CD4-positive, alpha-beta T cell (primary cell): Measurements from ENCODE around the gene BOLA1. TPM values are rescaled to one million over a fixed set of nuclear protein-coding genes. Genes with fewer than 3 reads are reported as not detected.

Experiments
- ATAC-seq: fragments of 200-7000 bp; cut with Tn5 transposase; one replicate; pipeline ENCODE4 v1.10.0; 2022; ENCODE audit warnings: mild to moderate bottlenecking; ENCODE audit not compliant: poor library complexity
- CTCF ChIA-PET: fragments of 350-600 bp; sonication (Branson Sonifier 250); formaldehyde crosslinking; loops from one replicate; lab custom pipeline; 2021; ENCODE audit warnings: antibody characterized with exemption, inconsistent platforms; lab: Charles Lee
- POLR2A ChIA-PET: fragments of 350-600 bp; sonication (Branson Sonifier 250); formaldehyde crosslinking; loops from one replicate; lab custom pipeline; 2021; ENCODE audit warnings: antibody characterized with exemption, inconsistent platforms; lab: Charles Lee
- DNase-seq, 14 experiments: peaks; one replicate each; pipeline ENCODE4 v3.0.0-alpha.2; 2013 to 2020; ENCODE audit warnings: mixed read lengths in 2 of 14
- H3K27ac ChIP-seq, 2 donors: one replicate each; pipeline versions ENCODE4 v1.5.1 to v1.7.0; 2013; ENCODE audit warnings: low read length in 2 of 2, low read depth in 1 of 2, mild to moderate bottlenecking in 1 of 2
- H3K27me3 ChIP-seq, 2 experiments: 1 replicate in 1 of 2; 2 replicates in 1 of 2; pipeline versions ENCODE4 v1.6.1 to v1.7.0; 2013; ENCODE audit warnings: low read length in 2 of 2, control low read depth in 1 of 2, mild to moderate bottlenecking in 1 of 2, moderate library complexity in 1 of 2; ENCODE audit not compliant: insufficient read depth in 2 of 2, control insufficient read depth in 1 of 2
- H3K36me3 ChIP-seq: one replicate; pipeline ENCODE4 v1.6.1; 2013; ENCODE audit warnings: low read length, control low read depth; ENCODE audit not compliant: insufficient read depth
- H3K4me1 ChIP-seq: one replicate; pipeline ENCODE4 v1.6.1; 2013; ENCODE audit warnings: low read length, control low read depth; ENCODE audit not compliant: insufficient read depth
- H3K4me3 ChIP-seq: one replicate; pipeline ENCODE4 v1.5.1; 2013; ENCODE audit warnings: mild to moderate bottlenecking, low read length, moderate library complexity
- H3K9me3 ChIP-seq, 2 experiments: 1 replicate in 1 of 2; 2 replicates in 1 of 2; pipeline versions ENCODE4 v1.6.1 to v1.7.0; 2013; ENCODE audit warnings: low read length in 2 of 2, mild to moderate bottlenecking in 2 of 2, control low read depth in 1 of 2, moderate library complexity in 1 of 2; ENCODE audit not compliant: control insufficient read depth in 1 of 2, insufficient read depth in 1 of 2
- H3K27ac Mint-ChIP-seq: one replicate; pipeline ENCODE4 v1.8.0; 2020; ENCODE audit warnings: mixed read lengths
- H3K27me3 Mint-ChIP-seq: one replicate; pipeline ENCODE4 v1.8.0; 2021; ENCODE audit warnings: mixed read lengths
- H3K36me3 Mint-ChIP-seq: one replicate; pipeline ENCODE4 v1.8.0; 2021; ENCODE audit warnings: low read depth, mixed read lengths
- H3K4me1 Mint-ChIP-seq: one replicate; pipeline ENCODE4 v1.8.0; 2021; ENCODE audit warnings: low read depth, mixed read lengths
- H3K4me3 Mint-ChIP-seq: one replicate; pipeline ENCODE4 v1.8.0; 2020; ENCODE audit warnings: mild to moderate bottlenecking, mixed read lengths
- H3K9me3 Mint-ChIP-seq: one replicate; pipeline ENCODE4 v1.8.0; 2020; ENCODE audit warnings: mixed read lengths
- intact Hi-C, 2 experiments: fragments of 100-400 bp; cut with DNase I in 1 of 2; cut with micrococcal nuclease in 1 of 2; formaldehyde crosslinking; loops; one replicate each; pipeline versions ENCODE4 v1.15.1 to v1.9.0; 2023 to 2025; cut with DNase I, micrococcal nuclease
- total RNA-seq, 174 experiments: library from RNA in 2 of 174; stranded (reverse) in 2 of 174; gene quantifications; one replicate each; pipeline ENCODE4 v1.2.3 and lab custom pipeline; 2021 to 2026
- TF ChIP-seq, protein P1 (sequence below): fragments of 200-600 bp; IDR thresholded peaks from one replicate; pipeline ENCODE4 v1.8.0; 2022; ENCODE audit warnings: antibody characterized with exemption, mild to moderate bottlenecking

BOLA1 gene
- total RNA-seq, 2 experiments from 2014 or later, result 4.6 to 6.4 TPM

DNA sequence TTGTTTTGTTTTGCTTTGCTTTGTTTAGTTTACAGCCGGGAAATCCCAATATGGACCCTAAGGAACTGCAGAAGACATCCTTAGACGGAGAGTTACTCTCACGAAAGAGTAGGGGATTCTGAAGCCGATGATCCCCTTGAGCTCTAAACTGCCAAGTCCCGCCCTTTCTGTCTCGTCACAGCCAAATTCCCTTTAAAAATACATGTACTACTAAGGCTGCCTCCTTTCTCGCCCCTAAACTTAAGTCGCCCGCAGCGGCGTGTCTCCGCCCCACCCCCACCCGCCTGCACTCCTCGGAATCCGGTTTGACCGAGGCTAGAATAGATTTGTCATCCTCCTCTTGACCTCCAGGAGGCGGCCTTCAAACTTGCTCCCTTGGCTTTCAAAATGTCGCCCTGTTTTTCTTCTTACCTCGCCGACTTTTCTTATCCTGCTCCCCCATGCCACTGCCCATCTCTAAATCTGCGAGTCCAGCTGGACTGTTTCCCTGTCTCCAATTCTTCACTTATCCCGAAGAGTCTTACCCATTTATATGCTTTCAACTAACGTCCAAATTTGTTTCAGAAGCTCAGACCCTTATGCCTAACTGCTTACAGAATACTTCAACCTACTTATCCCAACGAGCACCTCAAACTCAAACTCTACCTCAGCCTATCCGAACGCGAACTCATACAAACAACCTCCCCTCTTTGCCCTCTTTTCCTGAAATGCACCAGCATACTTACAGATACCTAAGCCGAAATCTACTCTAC lies 10.9 kb upstream of the BOLA1 start:
- H3K9me3 Mint-ChIP-seq, result no peaks in the 10 kb centered on the region

DNA sequence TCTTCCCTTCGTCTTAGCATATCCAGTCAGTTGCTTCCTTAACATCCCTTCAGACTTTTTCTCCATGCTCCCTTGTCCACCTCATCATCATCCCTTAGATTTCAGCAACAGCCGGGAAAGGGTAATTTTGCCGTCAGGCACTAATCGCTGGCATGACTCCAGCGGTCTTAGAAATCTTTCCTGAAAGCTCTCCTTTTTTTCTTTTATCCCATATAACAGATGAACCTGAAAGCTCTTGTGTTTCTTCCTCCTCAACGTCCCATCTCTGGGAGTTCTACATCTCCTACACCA lies 10.4 kb upstream of the BOLA1 start:
- H3K36me3 Mint-ChIP-seq, result no peaks in the 10 kb centered on the region
- H3K4me3 Mint-ChIP-seq, result no peak overlapping the region
- Histone ChIP-seq H3K27ac (peak overlapping the region in 1 of 2 donors; percentile 91), H3K27me3 (no peaks in the 10 kb centered on the region), H3K4me1 (peaks cover 30% of the 10 kb centered on the region), H3K4me3 (peak overlapping the region; percentile 87), H3K9me3 (peaks cover 0 to 3% of the 10 kb centered on the region in 2 experiments), H3K36me3 (no peaks in the 10 kb centered on the region)
- no peaks in the 10 kb centered on the region for H3K27me3 Mint-ChIP-seq
- H3K27ac Mint-ChIP-seq, result no peak overlapping the region
- intact Hi-C loops, result loop anchor here (1.0 to 2.0 kb wide), 4 partner anchors 10 to 161 kb away; partner anchors contain the start of genes BOLA1 (in 2 of the 2) and SF3B4 (in 2 of the 2)
- ATAC-seq, result no peak
- ChIA-PET CTCF (interaction anchor here (0.7 to 1.7 kb wide), 7 partner anchors 8 to 298 kb away, joined by 3 to 7 read pairs (median 3); no protein-coding TSS in a partner anchor), POLR2A (interaction anchor here (0.9 to 6.7 kb wide), 16 partner anchors 10 to 475 kb away, joined by 3 to 259 read pairs (median 40); partner anchors contain the start of genes ANP32E, BOLA1, OTUD7B and RPRD2)
- no peak for DNase-seq
- no peaks in the 10 kb centered on the region for H3K9me3 Mint-ChIP-seq
- TF ChIP-seq, protein P1, sequence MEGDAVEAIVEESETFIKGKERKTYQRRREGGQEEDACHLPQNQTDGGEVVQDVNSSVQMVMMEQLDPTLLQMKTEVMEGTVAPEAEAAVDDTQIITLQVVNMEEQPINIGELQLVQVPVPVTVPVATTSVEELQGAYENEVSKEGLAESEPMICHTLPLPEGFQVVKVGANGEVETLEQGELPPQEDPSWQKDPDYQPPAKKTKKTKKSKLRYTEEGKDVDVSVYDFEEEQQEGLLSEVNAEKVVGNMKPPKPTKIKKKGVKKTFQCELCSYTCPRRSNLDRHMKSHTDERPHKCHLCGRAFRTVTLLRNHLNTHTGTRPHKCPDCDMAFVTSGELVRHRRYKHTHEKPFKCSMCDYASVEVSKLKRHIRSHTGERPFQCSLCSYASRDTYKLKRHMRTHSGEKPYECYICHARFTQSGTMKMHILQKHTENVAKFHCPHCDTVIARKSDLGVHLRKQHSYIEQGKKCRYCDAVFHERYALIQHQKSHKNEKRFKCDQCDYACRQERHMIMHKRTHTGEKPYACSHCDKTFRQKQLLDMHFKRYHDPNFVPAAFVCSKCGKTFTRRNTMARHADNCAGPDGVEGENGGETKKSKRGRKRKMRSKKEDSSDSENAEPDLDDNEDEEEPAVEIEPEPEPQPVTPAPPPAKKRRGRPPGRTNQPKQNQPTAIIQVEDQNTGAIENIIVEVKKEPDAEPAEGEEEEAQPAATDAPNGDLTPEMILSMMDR, result no peak
- no peaks in the 10 kb centered on the region for H3K4me1 Mint-ChIP-seq

More for the DNA sequence above, 10.9 kb upstream of the BOLA1 start:
- Mint-ChIP-seq H3K36me3 (no peaks in the 10 kb centered on the region), H3K27ac (no peak overlapping the region), H3K27me3 (no peaks in the 10 kb centered on the region), H3K4me3 (no peak overlapping the region), H3K4me1 (no peaks in the 10 kb centered on the region)
- TF ChIP-seq, protein P1, result peak; percentile 60
- POLR2A ChIA-PET, result interaction anchor here (0.6 to 6.7 kb wide), 51 partner anchors 7 to 1393 kb away, joined by 3 to 259 read pairs (median 10); partner anchors contain the start of genes ANP32E, APH1A, BOLA1 and CIART
- CTCF ChIA-PET, result interaction anchor here (0.7 to 1.7 kb wide), 9 partner anchors 9 to 299 kb away, joined by 3 to 7 read pairs (median 4); partner anchors contain the start of gene BOLA1
- peak overlapping the region; percentile 87 for H3K4me3 ChIP-seq
- ATAC-seq, result peak; percentile 5
- H3K27ac ChIP-seq, result peak overlapping the region; percentile 91 to 96
- intact Hi-C loops, result loop anchor here (1.0 to 2.0 kb wide), 4 partner anchors 11 to 162 kb away; partner anchors contain the start of genes BOLA1 (in 2 of the 2) and SF3B4 (in 2 of the 2)
- DNase-seq, result peak in 13 of 14 experiments; percentile 45 to 87 (median 62)
- no peaks in the 10 kb centered on the region for H3K27me3 ChIP-seq
- H3K9me3 ChIP-seq, result peaks cover 0 to 3% of the 10 kb centered on the region in 2 experiments
- H3K4me1 ChIP-seq, result peaks cover 31% of the 10 kb centered on the region
- no peaks in the 10 kb centered on the region for H3K36me3 ChIP-seq

DNA sequence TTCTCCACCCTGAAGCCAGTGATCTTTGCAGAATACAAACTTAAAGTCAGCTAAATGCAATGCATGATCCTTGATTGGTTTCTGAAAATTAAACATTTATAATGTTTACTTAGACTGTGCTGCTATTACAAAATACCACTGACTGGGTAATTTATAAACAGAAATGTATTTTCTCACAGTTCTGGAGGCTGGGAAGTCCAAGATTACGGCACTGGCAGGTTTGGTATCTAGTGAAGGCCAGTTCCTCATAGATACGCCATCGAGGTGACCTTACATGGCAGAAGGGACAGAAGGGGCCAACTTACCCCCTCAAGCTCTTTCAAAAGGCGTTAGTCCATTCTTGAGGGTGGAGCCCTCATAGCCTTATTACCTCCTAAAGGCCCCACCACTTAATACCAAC lies 2.8 kb upstream of the BOLA1 start:
- CTCF ChIA-PET, result interaction anchor here (1.5 kb wide), 1 partner anchor 8 kb away, joined by 6 read pairs; a partner anchor contains a TSS
- ATAC-seq, result no peak
- TF ChIP-seq, protein P1, result no peak
- intact Hi-C loops, result no loop called here
- Histone ChIP-seq H3K9me3 (no peaks in the 10 kb centered on the region), H3K27me3 (no peaks in the 10 kb centered on the region), H3K27ac (no peak overlapping the region), H3K4me1 (peaks cover 13% of the 10 kb centered on the region), H3K36me3 (no peaks in the 10 kb centered on the region), H3K4me3 (no peak overlapping the region)
- POLR2A ChIA-PET, result interaction anchor here (1.8 kb wide), 1 partner anchor 9 kb away, joined by 11 read pairs; a partner anchor contains a TSS
- Mint-ChIP-seq H3K27ac (no peak overlapping the region), H3K36me3 (peaks cover 8% of the 10 kb centered on the region), H3K27me3 (no peaks in the 10 kb centered on the region), H3K4me3 (no peak overlapping the region), H3K9me3 (no peaks in the 10 kb centered on the region), H3K4me1 (peaks cover 21% of the 10 kb centered on the region)
- DNase-seq, result no peak
